GM10847 (cell line): ENCODE data around the gene AOC3.

Experiments
- POLR2A ChIP-seq: IDR thresholded peaks from 2 replicates; pipeline ENCODE4 v1.6.1; 2011; ENCODE audit not compliant: insufficient read length; ENCODE audit errors: extremely low read depth

AOC3 gene

DNA sequence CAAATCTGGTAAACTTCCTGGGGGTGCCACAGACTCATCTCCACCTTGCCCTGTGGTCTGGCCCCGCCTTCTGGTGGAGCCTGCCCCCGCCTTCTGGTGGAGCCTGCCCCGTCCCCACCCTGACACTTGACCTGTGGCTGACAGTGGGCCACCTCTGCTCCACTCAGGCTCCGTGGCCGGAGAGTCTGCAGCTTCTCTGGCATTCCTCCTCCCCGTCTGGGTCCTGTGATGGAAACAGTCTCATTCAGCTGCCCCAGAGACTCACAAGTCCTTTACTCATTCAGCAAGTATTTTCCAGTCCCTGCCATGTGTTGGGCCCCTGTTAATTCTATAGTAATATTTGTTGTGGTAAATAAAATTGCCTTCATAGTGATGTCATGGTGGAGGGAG is 28.6 kb downstream of the AOC3 start:
- TF ChIP-seq POLR2A = no peak

DNA sequence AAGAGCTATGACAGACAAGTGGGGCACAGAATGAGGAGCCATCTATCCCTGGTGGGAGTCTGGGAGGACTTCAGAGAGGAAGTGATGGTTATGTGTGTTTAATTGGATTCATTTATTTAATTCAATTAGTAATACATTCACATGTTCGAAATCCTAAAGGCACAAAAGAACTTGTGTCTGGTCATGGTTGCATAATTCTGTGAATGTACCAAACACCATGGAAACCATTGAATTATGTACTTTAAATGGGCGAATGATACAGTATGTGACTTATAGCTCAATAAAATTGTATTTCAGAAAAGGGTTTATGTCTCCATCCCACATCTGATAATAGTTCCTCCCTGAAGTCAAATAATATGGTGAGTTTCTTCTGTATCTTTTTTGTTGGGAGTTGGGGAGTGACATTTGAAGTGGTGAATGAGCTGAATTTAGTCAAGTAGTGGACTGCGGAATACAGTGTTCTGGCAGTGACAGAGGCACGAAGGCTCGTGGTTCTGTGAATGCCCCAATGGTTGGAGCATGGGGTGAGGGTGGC is 29.8 kb downstream of the AOC3 start:
- no peak for TF ChIP-seq POLR2A

DNA sequence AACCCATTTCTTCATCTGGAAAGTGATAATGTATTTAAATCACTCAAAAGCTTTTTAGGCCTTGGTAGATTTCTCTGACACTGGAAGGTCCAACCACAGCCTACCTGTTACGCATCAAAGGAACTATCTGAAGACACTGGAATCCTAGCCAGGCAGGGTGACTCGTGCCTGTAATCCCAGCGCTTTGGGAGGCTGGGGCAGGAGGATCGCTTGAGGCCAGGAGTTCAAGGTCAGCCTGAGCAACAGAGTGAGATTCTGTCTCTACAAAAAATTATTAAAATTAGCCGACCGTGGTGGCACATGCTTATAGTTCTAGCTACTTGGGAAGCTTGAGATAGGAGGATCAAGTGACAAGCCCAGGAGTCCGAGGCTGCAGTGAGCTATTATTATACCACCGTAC is 31.2 kb downstream of the AOC3 start:
- TF ChIP-seq POLR2A = no peak

DNA sequence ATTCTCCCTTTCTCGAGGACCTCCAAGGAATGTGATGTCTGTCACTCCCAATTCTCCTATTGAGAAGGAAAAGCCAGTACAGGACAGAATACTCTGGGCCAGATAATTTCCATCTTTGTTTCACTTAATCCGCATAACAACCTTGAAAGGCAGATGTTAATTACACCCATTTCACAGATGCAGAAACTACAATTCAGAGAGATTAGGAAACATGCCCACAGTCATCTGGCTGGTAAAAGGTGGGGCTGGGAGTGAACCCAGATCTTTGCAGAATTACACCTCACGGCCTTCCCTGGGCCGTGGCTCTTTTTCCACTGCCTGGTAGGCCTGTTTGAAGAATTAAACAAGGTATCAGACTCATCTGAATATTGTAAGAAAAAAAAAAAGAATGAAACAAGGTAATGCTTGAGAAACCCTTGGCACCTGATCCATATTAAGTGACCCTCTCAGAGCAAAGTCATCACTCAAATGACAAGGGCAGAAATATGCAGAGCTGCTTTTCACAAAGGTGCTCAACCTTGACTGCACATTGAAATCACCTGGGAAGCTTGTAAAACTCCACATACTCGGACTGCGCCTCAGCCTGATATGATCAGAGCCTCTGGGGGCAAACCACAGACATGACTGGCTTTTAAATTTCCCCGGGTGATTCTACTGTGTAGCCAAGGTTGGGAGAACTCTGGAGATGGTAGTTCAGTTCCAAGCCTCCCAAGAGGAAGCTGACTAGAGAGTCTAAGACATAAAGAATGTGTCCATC is 33.0 kb downstream of the AOC3 start:
- TF ChIP-seq POLR2A = no peak

DNA sequence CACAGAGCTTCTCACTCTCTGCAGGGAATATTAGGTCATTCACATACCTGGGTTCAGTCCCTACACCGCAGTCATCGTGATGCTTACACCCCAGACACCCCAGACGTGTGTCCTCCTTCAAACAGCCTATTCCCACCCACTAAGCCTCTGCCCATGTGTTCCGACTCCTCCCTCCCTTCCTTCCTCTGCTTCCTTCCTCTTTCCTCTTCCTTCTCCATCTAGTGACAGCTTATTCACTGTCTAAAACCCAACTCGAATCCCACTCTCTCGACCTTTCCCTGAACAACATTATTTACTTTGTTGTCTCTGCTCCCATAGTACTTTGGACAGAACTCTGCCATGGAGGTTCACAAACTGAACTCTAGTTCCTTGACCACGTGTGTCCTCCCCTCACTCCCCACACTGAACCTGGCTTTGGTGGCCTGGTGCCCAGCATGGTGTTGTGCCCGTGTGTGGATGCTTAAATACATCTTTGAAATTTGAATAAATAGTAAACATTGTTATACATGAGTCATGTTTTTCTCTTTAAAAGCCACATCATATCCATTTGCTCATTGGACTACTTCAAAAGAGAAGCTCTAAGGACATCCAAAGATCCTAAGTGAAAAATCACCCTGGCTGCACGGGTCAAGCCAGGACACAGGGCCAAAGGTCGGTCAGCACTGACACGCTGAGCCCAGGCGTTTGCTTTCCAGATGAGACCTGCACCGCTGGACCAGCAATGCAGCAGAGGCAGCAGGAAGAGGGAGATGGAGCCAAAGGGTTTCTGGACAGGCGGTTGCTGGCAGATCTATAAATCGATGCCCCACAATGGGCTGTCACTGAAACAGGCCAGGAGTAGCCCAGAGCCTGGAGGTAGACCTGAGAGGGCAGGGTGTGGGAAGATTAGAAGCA is 35.5 kb downstream of the AOC3 start:
- TF ChIP-seq POLR2A = no peak

DNA sequence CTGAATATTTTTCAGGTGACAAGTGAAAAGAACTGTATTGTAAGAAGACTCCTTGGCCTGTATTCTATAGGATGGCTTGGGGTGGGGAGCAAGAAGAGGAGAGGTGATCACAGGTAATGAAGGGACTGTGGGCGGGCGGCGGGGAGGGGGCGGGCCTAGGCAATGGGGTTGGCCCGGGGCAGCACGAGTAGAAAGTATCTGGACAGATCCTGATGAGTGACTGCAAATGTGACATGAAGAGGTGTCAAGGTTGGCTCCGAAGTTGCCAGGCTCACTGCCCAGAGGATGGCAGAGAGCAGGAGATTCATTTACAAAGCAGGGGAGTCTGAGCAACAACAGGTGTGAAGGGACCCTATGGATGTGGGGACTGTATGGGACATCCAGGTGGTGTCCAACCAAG is 38.8 kb downstream of the AOC3 start:
- no peak for TF ChIP-seq POLR2A

DNA sequence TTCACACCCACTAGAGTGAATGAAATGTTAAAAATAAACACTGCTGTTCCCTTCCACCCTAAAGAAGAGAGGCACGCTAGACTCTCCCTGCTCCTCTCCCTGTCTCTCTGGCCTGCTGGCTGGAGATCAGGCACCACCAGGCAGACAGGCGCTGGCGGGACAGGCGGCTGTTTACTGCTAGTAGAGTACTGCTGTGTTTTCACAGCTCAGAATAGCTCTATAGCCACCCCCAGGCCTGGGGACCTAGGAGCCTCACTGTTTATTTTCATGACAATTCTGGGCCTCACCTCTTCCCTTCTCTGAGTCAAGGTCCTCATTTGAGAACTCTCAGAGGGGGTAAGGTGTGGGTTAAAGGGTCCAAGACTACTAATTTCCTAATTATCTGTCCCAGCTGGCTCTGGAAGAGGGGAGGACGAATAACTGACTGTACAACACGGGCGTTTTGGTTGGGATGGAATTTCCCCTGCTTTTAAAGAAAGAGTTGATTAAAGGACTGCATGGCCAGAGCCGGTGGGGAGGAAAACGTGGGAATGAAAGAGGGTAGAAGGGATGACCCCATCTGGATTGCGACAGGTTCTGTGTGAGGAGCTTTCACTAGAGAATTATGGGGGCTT is 40.6 kb downstream of the AOC3 start:
- no peak for TF ChIP-seq POLR2A

DNA sequence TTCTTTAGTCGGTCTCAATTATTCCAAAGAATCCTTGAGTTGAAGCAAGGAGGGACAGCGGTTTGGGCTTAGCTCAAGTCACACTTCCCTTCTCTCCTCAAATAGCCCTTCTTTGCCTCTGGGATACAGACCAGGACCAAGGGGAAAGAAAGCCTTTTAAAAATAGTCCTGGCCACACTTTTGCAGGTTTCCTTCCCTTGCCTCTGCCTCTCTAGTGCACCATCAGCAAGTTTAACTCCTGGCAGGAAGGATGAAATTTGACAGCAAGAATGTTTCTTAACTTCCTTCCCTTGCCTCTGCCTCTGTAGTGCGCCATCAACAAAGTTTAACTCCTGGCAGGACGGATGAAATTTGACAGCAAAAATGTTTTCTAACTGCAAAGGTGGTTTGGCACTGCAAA is 42.4 kb downstream of the AOC3 start:
- TF ChIP-seq POLR2A = no peak

DNA sequence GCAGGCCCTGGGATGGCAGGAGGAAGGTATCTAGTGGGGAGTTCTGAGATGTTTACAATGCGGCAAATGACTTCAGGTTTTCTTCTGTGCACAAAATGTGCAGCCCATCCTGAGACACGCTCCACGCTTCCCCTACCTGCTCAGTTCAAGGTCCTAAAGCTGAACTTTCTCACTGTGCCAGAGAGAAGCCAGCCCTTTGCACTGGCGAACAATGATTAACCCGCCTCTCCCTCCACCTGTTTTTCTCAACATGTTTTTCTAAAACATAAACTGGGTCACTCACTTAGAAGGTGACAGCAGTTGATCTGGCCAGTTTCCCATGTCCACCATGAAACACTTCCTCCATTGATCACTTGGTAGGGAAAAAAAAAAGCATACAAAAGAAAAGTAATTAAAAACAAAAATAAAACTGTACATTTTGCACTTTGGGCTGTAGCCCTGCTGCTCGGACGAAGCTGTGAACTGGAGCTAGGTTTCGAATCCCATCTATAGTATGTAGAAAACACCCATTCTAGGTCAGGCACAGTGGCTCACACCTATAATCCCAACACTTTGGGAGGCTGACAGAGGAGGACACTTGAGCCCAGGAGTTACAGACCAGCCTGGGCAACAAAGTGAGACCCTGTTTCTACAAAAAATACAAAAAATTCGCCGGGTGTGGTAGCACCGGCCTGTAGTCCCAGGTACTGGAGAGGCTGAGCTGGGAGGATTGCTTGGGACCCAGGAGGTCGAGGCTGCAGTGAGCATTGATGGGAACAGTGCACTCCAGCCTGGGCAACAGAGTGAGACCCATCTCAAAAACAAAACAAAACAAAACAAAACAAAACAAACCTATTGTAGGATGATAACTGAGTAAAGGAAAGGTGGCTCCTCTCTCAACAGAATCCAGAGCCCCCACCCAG is 43.5 kb downstream of the AOC3 start:
- no peak for TF ChIP-seq POLR2A

DNA sequence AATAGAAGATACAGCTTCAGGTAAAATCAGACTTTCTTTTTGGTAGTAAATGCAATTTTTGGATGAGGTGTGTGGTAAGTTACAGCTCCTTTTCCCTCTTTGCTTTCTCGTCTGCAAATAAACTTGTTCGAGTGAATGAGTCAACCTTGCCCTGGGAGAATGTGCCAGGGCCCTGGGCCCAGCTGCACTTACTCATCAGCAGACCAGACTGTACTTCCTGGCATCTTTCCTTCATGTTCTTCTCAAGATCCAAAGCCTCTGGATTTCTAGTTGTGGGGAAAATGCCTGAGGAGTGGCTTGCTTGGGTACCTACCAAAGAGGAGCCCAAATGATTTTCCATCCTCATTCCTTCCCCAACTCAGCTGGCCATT is 44.2 kb downstream of the AOC3 start:
- no peak for TF ChIP-seq POLR2A

DNA sequence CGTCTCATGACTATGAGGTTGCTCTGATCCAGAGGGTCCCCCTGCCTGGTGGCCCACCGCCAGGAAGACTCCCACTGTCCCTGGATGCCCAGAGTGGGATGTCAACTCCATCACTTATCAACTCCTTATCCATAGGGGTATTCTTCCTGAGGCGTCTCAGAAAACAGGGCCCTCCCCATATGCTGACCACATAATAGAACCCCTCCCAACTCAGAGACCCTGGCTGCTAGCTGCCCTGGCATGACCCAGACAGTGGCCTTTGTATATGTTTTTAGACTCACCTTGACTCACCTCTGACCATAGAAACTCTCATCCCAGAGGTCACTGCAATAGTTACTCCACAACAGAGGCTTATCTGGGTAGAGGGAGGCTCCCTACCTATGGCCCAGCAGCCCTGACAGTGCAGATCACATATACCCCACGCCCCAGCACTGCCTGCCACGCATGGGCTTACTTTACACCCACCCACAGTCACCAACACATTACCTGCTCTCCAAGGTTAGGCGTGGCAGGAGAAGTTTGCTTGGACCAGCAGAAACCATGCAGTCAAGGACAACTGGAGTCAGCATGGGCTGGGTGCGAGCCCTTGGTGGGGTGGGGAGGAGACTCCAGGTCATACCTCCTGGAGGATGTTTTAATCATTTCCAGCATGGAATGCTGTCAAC is 47.3 kb downstream of the AOC3 start:
- TF ChIP-seq POLR2A = no peak

DNA sequence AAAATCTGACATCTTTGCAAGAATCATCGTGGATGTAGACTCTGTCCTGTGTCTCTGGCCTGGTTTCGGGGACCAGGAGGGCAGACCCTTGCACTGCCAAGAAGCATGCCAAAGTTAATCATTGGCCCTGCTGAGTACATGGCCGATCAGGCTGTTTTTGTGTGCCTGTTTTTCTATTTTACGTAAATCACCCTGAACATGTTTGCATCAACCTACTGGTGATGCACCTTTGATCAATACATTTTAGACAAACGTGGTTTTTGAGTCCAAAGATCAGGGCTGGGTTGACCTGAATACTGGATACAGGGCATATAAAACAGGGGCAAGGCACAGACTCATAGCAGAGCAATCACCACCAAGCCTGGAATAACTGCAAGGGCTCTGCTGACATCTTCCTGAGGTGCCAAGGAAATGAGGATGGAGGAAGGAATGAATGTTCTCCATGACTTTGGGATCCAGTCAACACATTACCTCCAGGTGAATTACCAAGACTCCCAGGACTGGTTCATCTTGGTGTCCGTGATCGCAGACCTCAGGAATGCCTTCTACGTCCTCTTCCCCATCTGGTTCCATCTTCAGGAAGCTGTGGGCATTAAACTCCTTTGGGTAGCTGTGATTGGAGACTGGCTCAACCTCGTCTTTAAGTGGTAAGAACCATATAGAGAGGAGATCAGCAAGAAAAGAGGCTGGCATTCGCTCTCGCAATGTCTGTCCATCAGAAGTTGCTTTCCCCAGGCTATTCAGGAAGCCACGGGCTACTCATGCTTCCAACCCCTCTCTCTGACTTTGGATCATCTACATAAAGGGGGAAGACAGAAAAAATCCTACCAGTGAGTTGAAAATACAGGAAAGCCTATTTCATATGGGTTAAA is 49.7 kb downstream of the AOC3 start, which contains the start of gene G6PC1:
Gene G6PC1 (plus strand): TSS at position 340 of the 872 bp plus-strand sequence. CDS start 78 bp downstream, at position 418.
- no peak for TF ChIP-seq POLR2A

DNA sequence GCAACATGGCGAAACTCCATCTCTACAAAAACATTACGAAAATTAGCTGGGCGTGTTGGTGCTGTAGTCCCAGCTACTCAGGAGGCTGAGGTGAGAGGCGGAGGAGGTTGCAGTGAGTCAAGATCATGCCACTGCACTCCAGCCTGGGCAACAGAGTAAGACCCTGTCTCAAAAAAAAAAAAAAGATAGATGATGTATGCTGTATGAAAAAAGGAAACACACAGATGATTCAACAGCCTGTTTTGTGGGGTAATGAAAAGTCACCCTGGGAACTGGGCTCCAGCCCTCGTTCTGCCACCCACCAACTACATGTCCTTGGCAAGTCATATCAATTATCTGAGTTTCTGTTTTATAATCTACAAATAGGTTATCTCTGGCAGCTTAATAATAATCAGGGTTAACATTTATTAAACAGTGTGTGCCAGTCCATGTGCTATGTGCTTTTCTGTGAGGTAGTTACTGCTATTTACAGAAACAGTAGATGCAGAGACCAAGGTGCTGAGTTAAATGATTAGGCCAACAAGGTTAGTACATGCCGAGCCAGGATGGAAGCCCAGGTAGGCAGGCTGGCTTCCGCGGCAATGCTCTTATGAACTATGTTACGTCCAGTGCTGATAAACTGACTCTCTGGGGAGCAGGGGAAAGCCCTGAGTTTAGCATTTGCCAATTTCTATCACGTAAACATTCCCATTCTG is 50.7 kb downstream of the AOC3 start:
- no peak for TF ChIP-seq POLR2A

DNA sequence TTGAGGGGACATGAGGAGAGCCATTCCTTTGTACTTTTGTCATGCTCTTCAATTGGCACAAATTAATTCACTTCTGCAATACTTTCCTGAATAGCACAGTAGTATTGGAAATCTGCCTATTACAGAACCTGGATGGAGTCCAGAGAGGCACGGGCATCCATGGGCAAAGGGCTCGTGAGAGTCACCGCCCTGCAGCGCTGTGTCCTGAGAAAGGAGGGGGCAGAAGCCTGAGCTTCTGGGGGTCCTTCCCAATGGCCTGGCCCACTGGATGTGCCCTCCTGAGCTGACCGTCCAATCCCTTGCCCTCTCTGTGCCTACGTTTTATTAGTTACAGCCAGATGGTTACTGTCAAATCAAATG is 53.1 kb downstream of the AOC3 start:
- TF ChIP-seq POLR2A = no peak
